HT1080 (cell line): ENCODE data around the gene ASB4. TPM values are rescaled to one million over a fixed set of nuclear protein-coding genes. Genes with fewer than 3 reads are reported as not detected.
"Not testable (repeated sequence)": the region's sequence is repeated elsewhere in the genome, so short reads cannot be mapped to it uniquely, and the experiment has no call there.

Experiments used
- DNase-seq: peaks from one replicate; pipeline ENCODE4 v3.0.0-alpha.2; 2015; ENCODE audit warnings: low read depth
- total RNA-seq: library from RNA; depleted of rRNA; stranded (reverse); fragments of >200 nt; shearing (Covaris generic); gene quantifications from 2 replicates; pipeline ENCODE4 v1.2.3, GENCODE V29; 2014

The ASB4 gene
- total RNA-seq, 1 experiment from 2014 or later, result not detected

DNA sequence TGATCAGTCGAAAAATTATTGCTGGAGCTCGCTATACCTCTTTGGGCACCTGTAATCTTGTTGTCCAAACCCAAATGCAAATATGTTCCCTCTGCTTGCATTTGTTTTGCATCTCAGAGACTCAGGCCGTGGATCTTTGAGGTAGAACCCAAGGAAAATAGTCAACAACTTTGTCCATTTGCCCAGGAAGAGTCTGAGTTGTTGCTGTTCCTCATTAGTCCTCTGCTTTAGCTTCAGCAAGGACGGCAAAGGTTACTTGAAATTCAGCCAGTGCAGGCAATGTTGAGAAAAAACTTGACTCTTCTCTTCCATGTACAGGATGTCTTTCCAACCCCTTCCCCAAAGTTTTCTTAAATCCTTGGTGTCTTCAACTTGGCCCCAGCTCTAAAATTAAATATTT, 64.8 kb downstream of the ASB4 start:
- no peak for DNase-seq

DNA sequence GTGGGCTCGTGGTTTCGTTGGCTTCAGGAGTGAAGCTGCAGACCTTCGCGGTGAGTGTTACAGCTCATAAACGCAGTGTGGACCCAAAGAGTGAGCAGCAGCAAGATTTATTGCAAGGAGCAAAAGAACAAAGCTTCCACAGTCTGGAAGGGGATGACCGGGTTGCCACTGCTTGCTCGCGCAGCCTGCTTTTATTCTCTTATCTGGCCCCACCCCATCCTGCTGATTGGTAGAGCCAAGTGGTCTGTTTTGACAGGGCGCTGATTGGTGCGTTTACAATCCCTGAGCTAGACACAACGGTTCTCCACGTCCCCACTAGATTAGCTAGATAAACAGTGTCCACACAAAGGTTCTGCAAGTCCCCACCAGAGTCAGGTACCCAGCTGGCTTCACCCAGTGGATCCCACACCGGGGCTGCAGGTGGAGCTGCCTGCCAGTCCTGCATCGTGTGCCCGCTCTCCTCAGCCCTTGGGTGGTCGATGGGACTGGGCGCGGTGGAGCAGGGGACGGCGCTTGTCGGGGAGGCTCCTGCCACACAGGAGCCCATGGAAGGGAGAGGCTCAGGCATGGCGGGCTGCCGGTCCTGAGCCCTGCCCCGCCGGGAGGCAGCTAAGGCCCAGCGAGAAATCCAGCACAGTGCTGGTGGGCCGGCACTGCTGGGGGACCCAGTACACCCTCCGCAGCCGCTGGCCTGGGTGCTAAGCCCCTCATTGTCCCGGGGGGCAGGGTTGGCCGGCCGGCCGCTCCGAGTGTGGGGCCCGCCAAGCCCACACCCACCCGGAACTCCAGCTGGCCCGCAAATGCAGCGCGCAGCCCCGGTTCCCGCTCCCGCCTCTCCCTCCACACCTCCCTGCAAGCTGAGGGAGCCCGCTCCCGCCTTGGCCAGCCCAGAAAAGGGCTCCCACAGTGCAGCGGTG, 66.5 kb downstream of the ASB4 start:
- not testable (repeated sequence) for DNase-seq

DNA sequence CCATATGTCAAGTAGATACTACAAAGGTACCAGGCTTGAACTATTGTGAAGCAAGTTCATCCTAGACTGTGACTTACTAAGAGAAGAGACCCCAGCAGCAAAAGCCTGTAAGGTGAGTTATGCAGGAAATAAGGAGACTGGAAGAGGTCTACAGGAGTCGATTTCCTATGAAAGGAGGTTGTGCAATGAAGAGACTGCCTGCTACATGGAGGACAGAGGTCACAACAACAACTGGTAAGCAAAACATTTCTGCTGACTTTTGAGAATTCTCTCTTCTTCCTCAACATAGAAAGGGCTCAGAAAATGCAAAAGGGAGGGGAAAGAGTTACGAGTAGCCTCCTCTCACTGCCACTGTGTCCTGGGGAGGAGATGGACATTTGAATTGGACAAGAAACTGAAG, 68.2 kb downstream of the ASB4 start:
- DNase-seq, result no peak

DNA sequence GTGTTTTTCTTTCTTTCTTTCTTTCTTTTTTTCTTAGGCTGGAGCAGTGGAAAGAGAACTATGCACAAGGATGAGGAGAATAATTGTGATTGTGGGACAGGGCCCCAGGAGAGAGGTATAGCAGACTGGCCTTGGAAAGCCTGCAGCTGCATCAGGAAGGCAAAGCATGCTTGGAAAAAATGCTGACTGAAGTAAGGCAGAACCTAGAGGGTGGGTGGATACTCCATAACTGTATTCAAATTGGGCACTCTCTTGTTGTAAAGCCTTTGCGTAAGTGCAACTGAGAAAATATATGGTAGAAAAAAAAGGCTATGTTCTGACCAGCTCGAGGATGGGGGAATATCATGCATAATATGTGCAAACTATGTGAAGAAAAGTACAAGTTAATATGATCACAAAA, 71.0 kb downstream of the ASB4 start:
- DNase-seq, result no peak

DNA sequence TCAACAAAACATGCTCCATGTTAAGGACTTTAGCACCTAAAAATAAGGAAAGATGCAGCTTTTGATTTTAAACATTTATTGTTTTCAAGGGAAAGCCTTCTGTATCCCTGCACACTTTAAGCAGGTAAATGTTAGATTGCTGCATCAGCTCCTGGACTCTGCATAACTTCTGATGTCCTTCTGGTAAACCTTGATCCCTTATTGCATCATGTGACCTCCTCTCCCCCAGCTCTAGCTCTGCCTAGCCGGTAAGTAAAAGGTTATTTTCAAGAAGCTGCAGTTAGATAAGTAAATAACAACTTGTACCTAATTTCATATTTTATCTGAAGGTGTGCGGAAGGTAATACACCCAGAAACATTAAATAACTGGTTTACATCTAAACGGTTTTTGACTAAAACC, 73.1 kb downstream of the ASB4 start:
- DNase-seq, result no peak

DNA sequence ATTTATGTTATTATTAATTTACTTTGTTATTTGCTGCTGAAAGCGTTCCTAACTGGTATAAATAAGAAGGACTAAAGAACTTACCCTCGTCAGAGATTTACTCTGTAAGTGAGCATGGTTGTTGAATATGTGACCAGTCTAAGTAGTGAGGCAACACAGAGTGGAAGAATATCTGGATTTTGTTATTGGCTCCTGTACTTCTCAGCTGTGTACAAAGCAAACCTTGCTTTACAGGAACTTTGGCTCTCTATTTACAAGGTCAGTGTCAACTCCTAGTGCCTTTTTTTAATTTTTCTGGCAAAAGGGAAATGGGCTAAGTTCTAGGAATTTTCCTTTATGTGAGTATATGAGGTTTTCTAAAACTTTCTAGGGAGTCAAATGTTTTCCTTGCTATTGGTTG, 74.9 kb downstream of the ASB4 start:
- no peak for DNase-seq

DNA sequence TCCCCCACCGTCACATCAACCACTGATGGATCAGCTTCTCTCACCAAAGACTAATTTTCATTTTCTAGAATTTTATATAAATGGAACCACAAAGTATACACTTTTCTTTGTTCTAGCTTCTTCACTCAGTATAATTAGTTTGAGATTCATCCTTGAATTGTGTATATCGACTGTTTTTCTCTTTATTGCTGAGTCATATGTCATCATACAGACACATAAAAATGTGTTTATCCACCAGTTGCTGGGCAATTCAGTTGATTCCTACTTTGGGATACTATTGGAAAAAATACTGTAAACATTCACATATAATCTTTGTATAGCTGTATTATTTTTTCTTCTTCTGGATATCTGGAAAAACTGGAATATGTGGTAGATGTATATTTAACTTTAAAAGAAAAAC, 84.0 kb downstream of the ASB4 start:
- no peak for DNase-seq

DNA sequence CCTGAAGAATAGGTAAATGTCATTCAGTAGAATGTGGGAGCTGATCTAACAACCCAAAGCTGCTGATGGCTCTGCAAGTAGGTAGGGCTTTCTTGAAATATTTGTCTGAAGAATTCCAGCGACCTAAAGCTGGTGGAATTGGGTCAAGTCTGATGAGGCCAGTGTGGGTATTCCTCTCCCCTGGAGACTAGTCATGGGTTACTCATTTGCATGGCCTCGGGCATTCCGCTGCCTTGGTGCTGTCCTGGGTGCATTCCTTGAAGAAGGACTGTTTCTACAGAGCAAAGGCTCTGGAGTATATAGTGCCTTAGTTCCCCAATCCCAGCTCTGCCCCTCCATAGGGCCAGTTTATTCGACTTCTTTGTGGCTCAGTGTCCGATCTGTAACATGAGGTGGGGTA, 91.4 kb downstream of the ASB4 start:
- DNase-seq, result peak; percentile 24

DNA sequence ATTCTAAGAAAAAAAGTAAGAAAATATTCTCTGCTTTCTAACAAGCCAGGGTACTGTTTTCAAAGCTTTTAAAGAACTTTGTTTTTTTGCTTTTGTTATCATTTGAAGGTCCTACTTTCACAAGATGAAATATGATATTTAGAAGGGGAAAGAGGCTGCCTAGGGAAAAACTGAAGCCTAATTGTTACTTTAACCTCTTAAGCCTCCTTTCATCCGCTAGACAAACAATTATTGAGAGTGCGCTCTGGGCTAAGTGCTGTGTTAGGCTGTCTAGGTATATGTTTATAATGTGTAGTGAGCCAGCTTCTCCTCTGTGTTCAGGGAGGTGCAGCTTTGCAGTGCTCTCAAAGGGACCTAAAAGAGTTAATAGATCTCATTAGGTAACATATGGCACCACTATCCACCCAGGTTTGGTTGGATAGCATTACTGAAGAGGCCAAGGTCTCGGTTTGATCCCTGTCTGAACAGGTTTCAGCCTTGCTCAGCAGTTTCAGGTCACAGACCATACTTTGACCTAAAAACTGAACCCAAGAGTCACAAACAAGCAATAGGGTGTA, 92.6 kb downstream of the ASB4 start:
- no peak for DNase-seq

DNA sequence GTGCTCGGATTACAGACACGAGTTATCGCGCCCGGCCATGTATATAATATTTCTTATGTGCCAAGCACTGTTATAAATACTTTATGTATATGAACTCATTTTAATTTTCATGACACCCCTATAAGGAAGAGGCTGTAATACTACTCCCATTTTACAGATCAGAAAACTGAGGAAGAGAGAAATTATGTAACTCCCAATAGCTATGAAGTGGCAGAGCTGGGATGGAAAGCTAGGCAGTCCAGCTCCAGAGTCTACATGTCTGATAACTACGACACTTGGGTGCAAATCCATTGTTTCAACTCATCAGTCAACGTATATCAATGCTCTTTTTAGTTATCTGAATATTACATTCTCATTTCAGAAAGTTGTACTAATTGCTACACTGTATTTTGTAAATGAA, 93.6 kb downstream of the ASB4 start:
- DNase-seq, result no peak

DNA sequence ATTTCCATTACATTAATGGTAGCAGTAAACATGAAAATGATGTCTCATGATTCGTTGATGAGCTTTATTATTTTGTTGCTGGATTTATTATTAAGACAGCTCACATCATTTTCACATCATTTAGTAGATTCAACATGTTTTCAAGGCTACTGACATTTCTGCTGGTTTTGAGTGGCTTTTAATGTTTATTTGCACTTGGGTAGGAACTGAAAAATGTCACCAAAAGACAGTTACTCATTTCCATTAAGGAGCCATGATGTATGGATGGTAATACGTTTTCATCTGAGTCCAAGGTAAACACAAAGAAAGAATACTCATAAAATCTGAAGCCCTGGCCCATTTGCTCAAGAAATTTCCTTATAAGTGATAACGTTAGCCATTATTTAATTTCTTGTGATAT, 95.7 kb downstream of the ASB4 start:
- no peak for DNase-seq

DNA sequence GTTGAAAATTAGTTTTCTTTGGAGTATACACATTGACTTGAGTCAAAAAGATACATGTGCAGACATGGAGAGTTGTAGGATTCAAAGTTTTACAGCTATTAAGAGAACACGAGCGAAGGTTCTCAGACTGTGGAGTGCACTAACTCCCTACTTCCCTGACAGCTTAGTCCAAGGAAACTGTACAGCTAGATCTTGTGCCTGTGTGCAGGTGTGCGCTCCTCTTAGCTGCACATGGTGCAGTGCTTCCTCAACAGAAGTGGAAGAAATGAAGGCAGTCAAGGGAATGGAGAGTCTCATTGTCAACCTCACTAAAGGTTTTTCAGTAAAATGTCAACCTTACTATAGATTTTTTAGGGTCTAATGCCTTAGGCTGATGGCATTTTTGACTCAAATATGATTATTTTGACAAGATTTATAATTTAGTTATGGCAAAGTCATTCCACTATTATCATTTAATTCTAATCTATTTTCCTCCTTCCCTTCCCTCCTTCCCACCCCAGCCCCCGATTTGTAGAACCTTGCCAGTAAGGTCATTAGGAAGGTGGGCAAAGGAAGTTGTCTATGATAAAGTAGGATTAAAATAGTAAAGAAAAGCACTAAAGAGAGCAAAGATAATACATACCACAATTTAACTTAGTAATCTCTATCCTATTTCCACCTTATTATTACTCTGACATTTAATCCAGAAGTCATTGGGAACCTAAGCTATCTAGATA, 97.0 kb downstream of the ASB4 start:
- DNase-seq, result no peak

DNA sequence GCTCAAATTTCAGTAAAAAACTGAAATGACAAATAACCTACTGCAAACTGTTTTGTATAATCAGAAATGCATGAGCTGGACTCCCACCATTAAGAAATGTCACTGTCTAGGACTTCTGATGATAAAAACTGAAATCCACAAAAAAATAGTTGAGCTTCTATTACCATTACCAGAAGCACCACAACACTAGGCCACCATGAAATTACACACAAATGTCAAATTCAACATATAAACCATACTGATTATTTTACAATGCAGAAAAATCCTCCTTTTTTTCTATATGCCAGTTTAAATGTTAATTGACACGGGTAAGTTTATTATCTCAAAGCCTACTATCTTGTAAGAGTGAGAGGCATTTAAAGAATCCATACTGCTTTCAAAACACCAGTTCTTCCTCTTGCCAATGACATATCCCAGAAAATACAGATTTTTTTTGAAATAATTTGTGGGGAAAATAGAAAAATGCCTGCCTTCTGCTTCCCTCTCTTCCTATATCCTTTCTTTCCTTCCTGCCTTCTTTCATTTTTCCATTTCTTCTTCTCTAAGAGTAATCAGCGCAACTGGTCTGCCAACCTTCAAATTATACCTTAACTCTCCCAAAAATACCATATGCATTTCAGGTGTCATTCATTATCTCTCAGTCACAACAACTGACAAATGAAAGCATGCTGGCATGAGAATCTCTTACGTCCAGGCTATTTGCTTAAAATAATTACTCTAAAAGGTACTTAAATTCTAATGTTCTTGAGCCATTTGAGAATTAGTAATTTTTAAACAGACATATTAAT, 98.3 kb downstream of the ASB4 start:
- no peak for DNase-seq

DNA sequence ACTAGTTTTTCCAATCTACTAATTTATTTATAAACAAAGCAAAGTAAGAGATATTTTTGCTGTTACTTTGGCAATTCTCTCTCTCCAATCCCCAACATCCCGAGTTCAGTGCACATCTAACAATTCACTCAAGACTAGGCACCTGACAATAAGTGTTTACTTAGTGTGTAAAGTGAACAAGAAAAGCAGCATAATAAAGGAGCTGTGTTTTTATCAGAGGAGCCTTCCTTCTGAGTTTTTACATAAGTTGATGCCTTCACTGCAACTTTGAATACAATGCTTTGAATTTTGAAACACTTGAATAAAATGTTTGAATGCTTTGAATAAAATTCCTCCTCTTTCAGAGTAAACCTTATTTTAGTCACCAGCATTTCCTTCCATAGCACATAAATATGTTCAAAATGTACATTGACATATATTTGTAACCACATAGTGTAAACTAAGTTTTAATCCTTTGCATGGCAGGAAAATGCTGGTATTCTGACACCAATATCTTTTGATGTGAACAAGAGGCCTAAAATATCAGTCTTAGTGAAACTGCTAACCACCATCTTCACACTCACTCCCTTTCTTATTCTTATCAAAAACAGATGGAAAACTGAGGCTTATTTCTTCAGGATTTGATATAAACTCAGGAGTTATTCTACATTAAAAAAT, 99.2 kb downstream of the ASB4 start:
- DNase-seq, result no peak

DNA sequence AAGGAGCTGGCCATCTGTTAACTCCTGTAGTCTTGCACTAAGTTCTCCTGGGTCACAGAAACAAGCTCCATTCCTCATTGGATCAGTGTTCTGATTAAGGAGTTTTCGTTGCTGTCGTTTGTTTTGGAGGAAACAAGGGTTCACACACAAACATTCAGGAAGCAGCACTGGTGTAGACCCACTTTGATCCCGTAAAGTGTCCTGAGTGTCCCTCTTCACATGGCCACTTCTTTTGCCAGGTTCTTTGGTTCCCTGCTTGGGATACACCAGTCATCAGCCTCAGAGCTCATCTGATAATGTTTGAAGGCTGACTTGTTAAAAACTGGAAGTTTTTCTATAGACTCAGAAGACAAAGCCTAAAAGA, 99.7 kb downstream of the ASB4 start:
- DNase-seq, result no peak

DNA sequence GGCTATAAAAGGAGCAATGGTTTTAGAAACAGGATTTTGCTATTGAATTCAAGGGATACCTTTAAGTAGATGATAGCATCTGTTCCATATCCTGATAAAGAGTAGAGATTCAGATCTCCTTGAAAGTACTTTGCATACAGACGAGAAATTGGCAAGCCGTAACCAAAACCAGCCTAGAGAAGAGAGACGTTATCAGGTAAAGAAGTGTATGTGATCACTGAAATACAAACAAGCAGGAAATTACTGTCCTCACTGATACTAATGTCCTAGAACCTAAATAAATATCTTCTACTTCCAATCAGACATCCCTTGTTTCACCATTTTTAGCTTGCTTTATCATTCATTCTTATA, 101.2 kb downstream of the ASB4 start:
- DNase-seq, result no peak

DNA sequence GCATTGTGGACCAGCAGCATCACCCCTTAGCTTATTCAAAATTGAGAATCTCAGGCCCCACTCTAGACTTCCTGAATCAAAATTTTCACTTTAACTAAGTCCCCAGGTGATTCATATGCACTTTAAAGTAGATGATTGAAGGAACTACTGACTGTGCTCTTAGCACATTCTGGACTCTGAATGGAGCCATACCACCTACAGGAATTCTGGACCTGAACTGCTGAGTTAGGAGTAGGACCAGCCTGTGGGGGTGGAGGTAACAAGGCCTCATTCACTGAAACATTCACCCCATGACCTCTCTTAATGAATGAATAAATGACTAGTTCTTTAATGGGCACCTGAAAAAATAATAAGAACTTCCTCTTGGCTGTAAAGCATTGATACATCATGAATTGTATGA, 103.3 kb downstream of the ASB4 start:
- no peak for DNase-seq

DNA sequence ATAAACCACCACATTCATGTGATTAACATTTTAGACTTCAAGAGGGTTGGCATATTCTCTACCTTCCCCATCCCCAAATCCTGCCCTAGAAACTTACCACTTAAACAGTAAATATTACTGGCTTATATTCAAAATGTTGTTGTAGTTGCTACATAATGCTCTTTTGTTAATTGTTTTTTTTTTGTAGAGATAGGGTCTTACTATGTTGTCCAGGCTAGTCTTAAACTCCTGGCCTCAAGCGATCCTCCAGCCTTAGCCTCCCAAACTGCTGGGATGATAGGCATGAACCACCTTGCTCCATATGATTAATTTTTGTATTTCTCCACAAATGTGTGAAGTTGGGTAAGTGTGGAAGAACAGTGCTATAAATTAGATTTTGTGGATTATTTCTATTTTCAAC, 104.0 kb downstream of the ASB4 start:
- DNase-seq, result no peak
